ENCODE results near the gene WDR88. TPM values are rescaled to one million over a fixed set of nuclear protein-coding genes. Genes with fewer than 3 reads are reported as not detected.

The WDR88 gene
- total and polyA plus RNA-seq, 10 of the 15 experiments (the other 5 are each of a cell fraction or from before 2014, with no cell fraction given): 0.19 to 0.34 TPM; not detected in 8

DNA sequence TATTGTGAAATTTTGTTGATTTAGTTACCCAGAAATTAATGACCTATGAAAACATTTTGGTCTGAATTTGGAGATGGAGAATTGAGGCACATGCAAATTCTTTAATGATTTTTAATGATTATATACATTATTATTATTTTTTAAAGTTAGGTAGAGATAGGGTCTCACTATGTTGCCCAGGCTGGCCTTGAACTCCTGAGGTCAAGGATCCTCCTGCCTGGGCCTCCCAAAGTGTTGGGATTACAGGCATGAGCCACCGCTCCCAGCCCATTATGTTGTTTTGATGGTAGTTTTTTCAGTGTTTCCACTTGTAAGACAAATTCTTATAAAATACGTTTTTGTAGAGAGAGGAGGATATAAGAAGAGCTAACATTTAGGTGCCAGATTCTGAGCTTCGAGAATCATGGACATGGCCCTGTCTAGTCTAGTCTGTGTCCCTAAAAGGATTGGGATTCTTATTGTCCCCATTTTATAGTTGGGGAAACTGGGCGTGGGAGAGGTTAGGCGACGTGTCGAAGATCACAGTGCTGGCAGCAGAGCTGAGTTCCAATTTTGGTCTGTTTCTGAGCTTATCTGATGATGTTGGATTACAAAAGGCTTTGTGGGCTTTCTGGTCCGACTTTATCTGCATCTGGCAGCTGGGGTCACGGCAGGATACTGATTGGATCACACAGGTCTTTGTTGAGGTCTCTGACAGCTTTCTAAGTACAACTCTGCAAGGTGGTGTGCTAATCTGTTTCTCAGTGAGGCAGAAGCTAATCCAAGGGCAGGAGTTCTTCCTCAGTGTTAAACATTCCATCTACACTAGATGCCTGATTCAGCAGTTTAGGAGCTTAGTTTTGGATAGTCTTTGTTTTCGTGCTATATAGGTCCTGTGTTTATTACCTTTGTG is 7.5 kb upstream of the WDR88 start:
- WGBS (ENCODE audit: insufficient coverage, insufficient replicate concordance, low lambda C conversion rate, missing lambda C conversion rate): 76% methylated on average over 10 of the region's 10 CpGs

More for the DNA sequence above, 7.5 kb upstream of the WDR88 start:
- H3K27me3 ChIP-seq (replicated peaks in 1 of 2; ENCODE audit: control insufficient read depth in 2 of 2, insufficient read depth in 2 of 2, low read length in 1 of 2): no peaks in the 10 kb centered on the region
- no peak overlapping the region for H3K4me3 ChIP-seq
- H3K9ac ChIP-seq (ENCODE audit: control insufficient read depth, insufficient read depth, low read length): no peak overlapping the region
- no peaks in the 10 kb centered on the region for H4K20me1 ChIP-seq (ENCODE audit: control insufficient read depth, insufficient read depth)
- no peaks in the 10 kb centered on the region for H3K4me1 ChIP-seq (ENCODE audit: control insufficient read depth, insufficient read depth, low read length)
- FAIRE-seq (no peak), DNase-seq (ENCODE audit: low read depth, low spot score) (no peak), ATAC-seq (no peak)
- H3K36me3 ChIP-seq (ENCODE audit: control insufficient read depth in 2 of 2, insufficient read depth in 2 of 2, low read length in 1 of 2): no peaks in the 10 kb centered on the region; a peak in 1 of 4 replicates
- ChIA-PET SMC1A (ENCODE audit: uncharacterized antibody, unreplicated experiment) (interaction anchor here (0.6 to 2.6 kb wide), 3 partner anchors 52 to 196 kb away, joined by 3 to 8 read pairs (median 7); no protein-coding TSS in a partner anchor), RAD21 (ENCODE audit: unreplicated experiment) (interaction anchor here (0.7 to 1.0 kb wide), 2 partner anchors 60 to 66 kb away, joined by 3 read pairs; no protein-coding TSS in a partner anchor), CTCF (interaction anchor here (0.6 to 5.1 kb wide), 16 partner anchors 8 to 282 kb away, joined by 3 to 51 read pairs (median 5); no protein-coding TSS in a partner anchor), POLR2A (interaction anchor here (0.5 to 0.7 kb wide), 2 partner anchors 14 to 151 kb away, joined by 3 read pairs; no protein-coding TSS in a partner anchor)
- no TSS peak for BruUV-seq (replicated peaks)
- H2AFZ ChIP-seq (ENCODE audit: control insufficient read depth, low read depth, low read length): no peak overlapping the region
- H3K9me3 ChIP-seq (replicated peaks; ENCODE audit: control insufficient read depth, insufficient read depth, low read length): no peaks in the 10 kb centered on the region
- TF ChIP-seq BMI1 (IDR thresholded peaks at IDR 0.05; ENCODE audit: borderline replicate concordance): no peak
- TF ChIP-seq JUNB (IDR thresholded peaks at IDR 0.05): no peak
- TF ChIP-seq SMAD1 (IDR thresholded peaks at IDR 0.05; ENCODE audit: low read depth, partially characterized antibody): no peak
- TF ChIP-seq TCF12 (IDR thresholded peaks at IDR 0.05; ENCODE audit: low read depth, low read length): no peak
- TF ChIP-seq PKNOX1 (IDR thresholded peaks at IDR 0.05): no peak
- TF ChIP-seq NR2F1 (conservative IDR thresholded peaks at IDR 0.05): no peak
- no peak for TF ChIP-seq RCOR1 (conservative IDR thresholded peaks at IDR 0.05; ENCODE audit: low read depth, low read length)
- no peak for TF ChIP-seq SMC3 (IDR thresholded peaks at IDR 0.05; ENCODE audit: borderline replicate concordance, low read length)
- no peak for TF ChIP-seq SKIL (IDR thresholded peaks at IDR 0.05; ENCODE audit: low read depth, poor library complexity, severe bottlenecking)
- TF ChIP-seq RELA (IDR thresholded peaks at IDR 0.05; ENCODE audit: borderline replicate concordance, partially characterized antibody): no peak
- intact Hi-C loops (cut with micrococcal nuclease; ENCODE audit: unreplicated experiment) (loop anchor here (5.0 kb wide), 2 partner anchors 53 to 283 kb away; no protein-coding TSS in a partner anchor), in situ Hi-C loops (cut with MboI) (no loop called here)
- no peak overlapping the region for H3K4me2 ChIP-seq (ENCODE audit: control insufficient read depth, insufficient read depth)
- H3K79me2 ChIP-seq (ENCODE audit: control insufficient read depth, insufficient read depth, low read length): no peaks in the 10 kb centered on the region
- no peak overlapping the region for H3K27ac ChIP-seq (ENCODE audit: control insufficient read depth, insufficient read depth)

Data from GM12878 (cell line).